Caco-2 (cell line): Measurements from ENCODE around the gene HTT. TPM values are rescaled to one million over a fixed set of nuclear protein-coding genes. Genes with fewer than 3 reads are reported as not detected.

Experiments
- BruUV-seq: library from RNA; stranded (reverse); fragments of 400-500 nt; replicated peaks from 2 replicates; lab custom pipeline; 2021; lab: Mats Ljungman, UMichigan
- CTCF ChIA-PET: fragments of 300-600 bp; sonication (Branson Sonifier 250); formaldehyde crosslinking; loops from one replicate; lab custom pipeline; 2022; ENCODE audit warnings: antibody characterized with exemption; lab: Charles Lee
- POLR2A ChIA-PET: fragments of 300-600 bp; sonication (Branson Sonifier 250); formaldehyde crosslinking; loops from one replicate; lab custom pipeline; 2022; ENCODE audit warnings: antibody characterized with exemption; lab: Charles Lee
- DNase-seq, 2 experiments: peaks; one replicate each; pipeline versions ENCODE4 v3.0.0 to v3.0.0-alpha.2; 2020 to 2022
- H3K27me3 ChIP-seq: replicated peaks from 2 replicates; pipeline ENCODE4 v1.6.0; 2011; ENCODE audit warnings: low read length; ENCODE audit not compliant: control insufficient read depth, insufficient read depth
- H3K36me3 ChIP-seq: 2 replicates; pipeline ENCODE4 v1.5.1; 2011; ENCODE audit warnings: low read length; ENCODE audit not compliant: control insufficient read depth, insufficient read depth
- H3K4me1 ChIP-seq: fragments of 250-450 bp; sonication (Bioruptor Pico); 2 replicates; pipeline ENCODE4 v1.5.1; 2020; ENCODE audit warnings: mild to moderate bottlenecking
- H3K4me3 ChIP-seq: 2 replicates; pipeline ENCODE4 v1.5.1; 2011; ENCODE audit warnings: low read depth, mild to moderate bottlenecking, control low read depth, low read length
- H3K9me3 ChIP-seq: fragments of 250-450 bp; sonication (Bioruptor Pico); 2 replicates; pipeline ENCODE4 v1.5.1; 2020; ENCODE audit warnings: mild to moderate bottlenecking, moderate library complexity
- H3K27ac Mint-ChIP-seq: one replicate; pipeline ENCODE4 v1.8.0; 2022; ENCODE audit warnings: mixed read lengths; ENCODE audit not compliant: unreplicated experiment
- H3K27me3 Mint-ChIP-seq: one replicate; pipeline ENCODE4 v1.8.0; 2022; ENCODE audit warnings: mixed read lengths; ENCODE audit not compliant: insufficient read depth, unreplicated experiment
- H3K36me3 Mint-ChIP-seq: one replicate; pipeline ENCODE4 v1.8.0; 2022; ENCODE audit warnings: mild to moderate bottlenecking, mixed read lengths; ENCODE audit not compliant: insufficient read depth, unreplicated experiment
- H3K4me1 Mint-ChIP-seq: one replicate; pipeline ENCODE4 v1.8.0; 2022; ENCODE audit warnings: low read depth, mixed read lengths; ENCODE audit not compliant: unreplicated experiment
- H3K4me3 Mint-ChIP-seq: one replicate; pipeline ENCODE4 v1.8.0; 2022; ENCODE audit warnings: mild to moderate bottlenecking, moderate library complexity, mixed read lengths; ENCODE audit not compliant: unreplicated experiment
- H3K9me3 Mint-ChIP-seq: one replicate; pipeline ENCODE4 v1.8.0; 2022; ENCODE audit warnings: mixed read lengths; ENCODE audit not compliant: unreplicated experiment
- intact Hi-C: fragments of 100-400 bp; cut with micrococcal nuclease; formaldehyde crosslinking; loops from one replicate; pipeline ENCODE4 v1.10.0; 2022; ENCODE audit not compliant: unreplicated experiment
- total RNA-seq: library from RNA; stranded (reverse); gene quantifications from 2 replicates; pipeline ENCODE4 v1.2.3, GENCODE V29; 2022
- TF ChIP-seq, protein P1 (sequence below), 2 experiments: fragments of 200-600 bp in 1 of 2; IDR thresholded peaks; 1 replicate in 1 of 2; 2 replicates in 1 of 2; pipeline versions ENCODE4 v1.5.1 to v1.8.0; 2011 to 2022; ENCODE audit warnings: antibody characterized with exemption in 1 of 2, control low read depth in 1 of 2, inconsistent platforms in 1 of 2, low read depth in 1 of 2, low read length in 1 of 2, mild to moderate bottlenecking in 1 of 2, moderate library complexity in 1 of 2; ENCODE audit not compliant: insufficient read depth in 1 of 2, severe bottlenecking in 1 of 2, unreplicated experiment in 1 of 2

Gene HTT
- total RNA-seq, 1 experiment from 2014 or later, result 63.3 TPM

DNA sequence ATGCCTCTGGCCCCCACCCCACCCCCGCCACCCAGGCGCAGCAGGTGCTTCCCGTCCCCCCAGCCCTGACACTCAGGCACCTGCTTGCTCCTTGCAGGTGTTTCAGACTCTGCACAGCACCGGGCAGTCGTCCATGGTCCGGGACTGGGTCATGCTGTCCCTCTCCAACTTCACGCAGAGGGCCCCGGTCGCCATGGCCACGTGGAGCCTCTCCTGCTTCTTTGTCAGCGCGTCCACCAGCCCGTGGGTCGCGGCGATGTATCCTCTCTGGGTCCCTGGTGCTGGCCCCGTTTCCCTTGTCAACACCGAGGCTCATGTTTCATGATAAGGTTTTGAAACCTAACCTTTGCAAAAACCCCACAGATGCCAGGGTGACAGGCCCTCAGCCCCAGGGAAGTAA is 164.2 kb downstream of the HTT start:
- TF ChIP-seq, protein P1, sequence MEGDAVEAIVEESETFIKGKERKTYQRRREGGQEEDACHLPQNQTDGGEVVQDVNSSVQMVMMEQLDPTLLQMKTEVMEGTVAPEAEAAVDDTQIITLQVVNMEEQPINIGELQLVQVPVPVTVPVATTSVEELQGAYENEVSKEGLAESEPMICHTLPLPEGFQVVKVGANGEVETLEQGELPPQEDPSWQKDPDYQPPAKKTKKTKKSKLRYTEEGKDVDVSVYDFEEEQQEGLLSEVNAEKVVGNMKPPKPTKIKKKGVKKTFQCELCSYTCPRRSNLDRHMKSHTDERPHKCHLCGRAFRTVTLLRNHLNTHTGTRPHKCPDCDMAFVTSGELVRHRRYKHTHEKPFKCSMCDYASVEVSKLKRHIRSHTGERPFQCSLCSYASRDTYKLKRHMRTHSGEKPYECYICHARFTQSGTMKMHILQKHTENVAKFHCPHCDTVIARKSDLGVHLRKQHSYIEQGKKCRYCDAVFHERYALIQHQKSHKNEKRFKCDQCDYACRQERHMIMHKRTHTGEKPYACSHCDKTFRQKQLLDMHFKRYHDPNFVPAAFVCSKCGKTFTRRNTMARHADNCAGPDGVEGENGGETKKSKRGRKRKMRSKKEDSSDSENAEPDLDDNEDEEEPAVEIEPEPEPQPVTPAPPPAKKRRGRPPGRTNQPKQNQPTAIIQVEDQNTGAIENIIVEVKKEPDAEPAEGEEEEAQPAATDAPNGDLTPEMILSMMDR (IDR thresholded peaks at IDR 0.05; ENCODE audit: insufficient read depth in 1 of 2, low read depth in 1 of 2, low read length in 1 of 2, severe bottlenecking in 1 of 2, unreplicated experiment in 1 of 2), result no peak
- Mint-ChIP-seq H3K36me3 (peaks cover 51% of the 10 kb centered on the region), H3K4me3 (no peak overlapping the region), H3K27ac (no peak overlapping the region), H3K27me3 (no peaks in the 10 kb centered on the region), H3K4me1 (no peaks in the 10 kb centered on the region), H3K9me3 (no peaks in the 10 kb centered on the region)
- intact Hi-C loops, result no loop called here
- ChIA-PET CTCF (no interaction called here), POLR2A (no interaction called here)
- Histone ChIP-seq H3K4me3 (no peak overlapping the region), H3K9me3 (no peaks in the 10 kb centered on the region), H3K4me1 (no peaks in the 10 kb centered on the region), H3K27me3 (no peaks in the 10 kb centered on the region), H3K36me3 (no peaks in the 10 kb centered on the region; the same call in 1 of the 2 replicates)
- BruUV-seq, result no TSS peak
- DNase-seq, result no peak

DNA sequence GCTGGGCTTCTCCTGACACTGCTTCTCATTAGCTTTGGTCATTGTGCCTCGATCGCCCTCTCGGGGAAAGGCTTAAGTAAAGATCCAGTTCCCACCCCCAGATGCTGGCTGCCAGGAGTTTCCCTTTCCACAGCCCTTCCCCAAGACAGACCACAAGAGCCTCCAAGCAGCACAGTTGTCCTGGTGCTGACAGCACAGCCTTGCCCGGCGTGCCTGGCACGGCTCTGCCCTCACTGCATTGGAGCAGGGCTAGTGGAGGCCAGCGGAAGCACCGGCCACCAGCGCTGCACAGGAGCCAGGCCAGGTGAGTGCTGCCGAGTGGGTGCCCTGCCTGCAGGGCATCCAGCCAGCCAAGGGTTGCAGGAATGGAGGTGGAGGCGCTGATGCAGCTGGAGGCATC is 164.8 kb downstream of the HTT start:
- Histone ChIP-seq H3K36me3 (no peaks in the 10 kb centered on the region; the same call in 1 of the 2 replicates), H3K4me3 (no peak overlapping the region), H3K27me3 (no peaks in the 10 kb centered on the region), H3K9me3 (no peaks in the 10 kb centered on the region), H3K4me1 (no peaks in the 10 kb centered on the region)
- no peaks in the 10 kb centered on the region for H3K9me3 Mint-ChIP-seq
- intact Hi-C loops, result no loop called here
- peaks cover 48% of the 10 kb centered on the region for H3K36me3 Mint-ChIP-seq
- BruUV-seq, result no TSS peak
- H3K27me3 Mint-ChIP-seq, result no peaks in the 10 kb centered on the region
- ChIA-PET POLR2A (no interaction called here), CTCF (no interaction called here)
- no peak overlapping the region for H3K27ac Mint-ChIP-seq
- H3K4me1 Mint-ChIP-seq, result no peaks in the 10 kb centered on the region
- TF ChIP-seq, protein P1 (IDR thresholded peaks at IDR 0.05; ENCODE audit: insufficient read depth in 1 of 2, low read depth in 1 of 2, low read length in 1 of 2, severe bottlenecking in 1 of 2, unreplicated experiment in 1 of 2), result no peak
- DNase-seq, result no peak
- no peak overlapping the region for H3K4me3 Mint-ChIP-seq

DNA sequence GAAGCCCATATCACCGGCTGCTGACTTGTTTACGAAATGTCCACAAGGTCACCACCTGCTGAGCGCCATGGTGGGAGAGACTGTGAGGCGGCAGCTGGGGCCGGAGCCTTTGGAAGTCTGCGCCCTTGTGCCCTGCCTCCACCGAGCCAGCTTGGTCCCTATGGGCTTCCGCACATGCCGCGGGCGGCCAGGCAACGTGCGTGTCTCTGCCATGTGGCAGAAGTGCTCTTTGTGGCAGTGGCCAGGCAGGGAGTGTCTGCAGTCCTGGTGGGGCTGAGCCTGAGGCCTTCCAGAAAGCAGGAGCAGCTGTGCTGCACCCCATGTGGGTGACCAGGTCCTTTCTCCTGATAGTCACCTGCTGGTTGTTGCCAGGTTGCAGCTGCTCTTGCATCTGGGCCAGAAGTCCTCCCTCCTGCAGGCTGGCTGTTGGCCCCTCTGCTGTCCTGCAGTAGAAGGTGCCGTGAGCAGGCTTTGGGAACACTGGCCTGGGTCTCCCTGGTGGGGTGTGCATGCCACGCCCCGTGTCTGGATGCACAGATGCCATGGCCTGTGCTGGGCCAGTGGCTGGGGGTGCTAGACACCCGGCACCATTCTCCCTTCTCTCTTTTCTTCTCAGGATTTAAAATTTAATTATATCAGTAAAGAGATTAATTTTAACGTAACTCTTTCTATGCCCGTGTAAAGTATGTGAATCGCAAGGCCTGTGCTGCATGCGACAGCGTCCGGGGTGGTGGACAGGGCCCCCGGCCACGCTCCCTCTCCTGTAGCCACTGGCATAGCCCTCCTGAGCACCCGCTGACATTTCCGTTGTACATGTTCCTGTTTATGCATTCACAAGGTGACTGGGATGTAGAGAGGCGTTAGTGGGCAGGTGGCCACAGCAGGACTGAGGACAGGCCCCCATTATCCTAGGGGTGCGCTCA is 165.8 kb downstream of the HTT start:
- H3K9me3 ChIP-seq, result no peaks in the 10 kb centered on the region
- peaks cover 41% of the 10 kb centered on the region for H3K36me3 Mint-ChIP-seq
- no peaks in the 10 kb centered on the region for H3K27me3 ChIP-seq
- TF ChIP-seq, protein P1 (IDR thresholded peaks at IDR 0.05; ENCODE audit: insufficient read depth in 1 of 2, low read depth in 1 of 2, low read length in 1 of 2, severe bottlenecking in 1 of 2, unreplicated experiment in 1 of 2), result no peak
- no peak overlapping the region for H3K27ac Mint-ChIP-seq
- H3K4me1 Mint-ChIP-seq, result no peaks in the 10 kb centered on the region
- no peak overlapping the region for H3K4me3 ChIP-seq
- H3K36me3 ChIP-seq, result no peaks in the 10 kb centered on the region; the same call in 1 of the 2 replicates
- BruUV-seq, result no TSS peak
- CTCF ChIA-PET, result no interaction called here
- intact Hi-C loops, result no loop called here
- POLR2A ChIA-PET, result no interaction called here
- no peaks in the 10 kb centered on the region for H3K9me3 Mint-ChIP-seq
- no peaks in the 10 kb centered on the region for H3K4me1 ChIP-seq
- no peaks in the 10 kb centered on the region for H3K27me3 Mint-ChIP-seq
- no peak overlapping the region for H3K4me3 Mint-ChIP-seq
- DNase-seq, result no peak
